Erythroblast (primary cell): ENCODE measurements around the gene SLC25A26.

Source experiments
- GATA1 ChIP-seq: IDR thresholded peaks from 2 replicates; pipeline ENCODE4 v1.6.1; 2011; ENCODE audit warnings: low read depth, mild to moderate bottlenecking, control low read depth, low read length, moderate library complexity
- POLR2A ChIP-seq: IDR thresholded peaks from 2 replicates; pipeline ENCODE4 v1.6.1; 2011; ENCODE audit warnings: mild to moderate bottlenecking, low read length

GRCh38 chr3:66272016-66272415 lies 51.2 kb downstream of the SLC25A26 start:
- TF ChIP-seq GATA1 (no peak), POLR2A (no peak)
